ENCODE results near the gene PRDM7.

PRDM7 gene

GRCh38 chr16:90016339-90016950, 60.7 kb downstream of the PRDM7 start:
- H3K36me3 Mint-ChIP-seq (ENCODE audit: low read depth): no peaks in the 10 kb centered on the region
- H3K9me3 Mint-ChIP-seq: no peaks in the 10 kb centered on the region
- H3K27ac Mint-ChIP-seq: no peak overlapping the region
- no peak overlapping the region for H3K4me3 Mint-ChIP-seq
- peaks cover 17% of the 10 kb centered on the region for H3K4me1 Mint-ChIP-seq
- DNase-seq: no peak
- H3K27me3 Mint-ChIP-seq (ENCODE audit: low read depth, poor library complexity): peaks cover 44% of the 10 kb centered on the region
- no peak for TF ChIP-seq CTCF (IDR thresholded peaks at IDR 0.05)

GRCh38 chr16:90015586-90016338, 61.4 kb downstream of the PRDM7 start:
- TF ChIP-seq CTCF (IDR thresholded peaks at IDR 0.05): no peak
- H3K27ac Mint-ChIP-seq: no peak overlapping the region
- no peaks in the 10 kb centered on the region for H3K9me3 Mint-ChIP-seq
- DNase-seq: no peak
- no peak overlapping the region for H3K4me3 Mint-ChIP-seq
- peaks cover 44% of the 10 kb centered on the region for H3K27me3 Mint-ChIP-seq (ENCODE audit: low read depth, poor library complexity)
- peaks cover 13% of the 10 kb centered on the region for H3K4me1 Mint-ChIP-seq
- H3K36me3 Mint-ChIP-seq (ENCODE audit: low read depth): no peaks in the 10 kb centered on the region

- H3K36me3 Mint-ChIP-seq (ENCODE audit: low read depth): no peaks in the 10 kb centered on the region
- H3K4me3 Mint-ChIP-seq: no peak overlapping the region
- H3K27ac Mint-ChIP-seq: no peak overlapping the region
- DNase-seq: no peak
- H3K27me3 Mint-ChIP-seq (ENCODE audit: low read depth, poor library complexity): peaks cover 30% of the 10 kb centered on the region
- TF ChIP-seq CTCF (IDR thresholded peaks at IDR 0.05): no peak
- H3K4me1 Mint-ChIP-seq: peaks cover 12% of the 10 kb centered on the region
- no peaks in the 10 kb centered on the region for H3K9me3 Mint-ChIP-seq
Observed at GRCh38 chr16:90012991-90013745, 64.0 kb downstream of the PRDM7 start.

- Mint-ChIP-seq H3K4me3 (no peak overlapping the region), H3K36me3 (ENCODE audit: low read depth) (no peaks in the 10 kb centered on the region), H3K9me3 (no peaks in the 10 kb centered on the region), H3K4me1 (peaks cover 19% of the 10 kb centered on the region), H3K27ac (no peak overlapping the region), H3K27me3 (ENCODE audit: low read depth, poor library complexity) (peaks cover 19% of the 10 kb centered on the region)
- DNase-seq: no peak
- no peak for TF ChIP-seq CTCF (IDR thresholded peaks at IDR 0.05)
Observed at GRCh38 chr16:90011908-90012501, 65.1 kb downstream of the PRDM7 start.

GRCh38 chr16:90011508-90011819, 65.7 kb downstream of the PRDM7 start:
- H3K36me3 Mint-ChIP-seq (ENCODE audit: low read depth): no peaks in the 10 kb centered on the region
- H3K4me3 Mint-ChIP-seq: no peak overlapping the region
- DNase-seq: no peak
- no peaks in the 10 kb centered on the region for H3K9me3 Mint-ChIP-seq
- H3K4me1 Mint-ChIP-seq: peaks cover 19% of the 10 kb centered on the region
- H3K27me3 Mint-ChIP-seq (ENCODE audit: low read depth, poor library complexity): peaks cover 17% of the 10 kb centered on the region
- H3K27ac Mint-ChIP-seq: no peak overlapping the region
- no peak for TF ChIP-seq CTCF (IDR thresholded peaks at IDR 0.05)
